SKM-1 treated with dmso at 0.1 percent for 144 hours (cell line): Measurements from ENCODE around the gene SOCS1.
"Not testable (repeated sequence)": the region's sequence is repeated elsewhere in the genome, so short reads cannot be mapped to it uniquely, and the experiment has no call there.

Source experiments
- DNase-seq: peaks from one replicate; lab custom pipeline; 2025; ENCODE audit not compliant: unreplicated experiment; lab: John Stamatoyannopoulos, UW

The SOCS1 gene

GRCh38 chr16:11231367-11231970, 24.5 kb downstream of the SOCS1 start:
- no peak for DNase-seq

- no peak for DNase-seq
These were observed 26.1 kb downstream of the SOCS1 start for GRCh38 chr16:11229906-11230305.

GRCh38 chr16:11229432-11229831, 26.6 kb downstream of the SOCS1 start:
- DNase-seq = no peak

- DNase-seq = no peak
These were observed 30.1 kb downstream of the SOCS1 start for GRCh38 chr16:11225677-11226549.

GRCh38 chr16:11224894-11225676, 30.9 kb downstream of the SOCS1 start:
- DNase-seq = no peak

GRCh38 chr16:11224096-11224893, 31.7 kb downstream of the SOCS1 start:
- DNase-seq = peak; percentile 85

GRCh38 chr16:11220507-11220906, 35.5 kb downstream of the SOCS1 start:
- not testable (repeated sequence) for DNase-seq

- DNase-seq = peak; percentile 83
These were observed 36.8 kb downstream of the SOCS1 start for GRCh38 chr16:11219178-11219577.

- DNase-seq = no peak
These were observed 37.4 kb downstream of the SOCS1 start for GRCh38 chr16:11218604-11218962.

GRCh38 chr16:11217651-11218603, 38.1 kb downstream of the SOCS1 start:
- no peak for DNase-seq

- no peak for DNase-seq
These were observed 40.0 kb downstream of the SOCS1 start for GRCh38 chr16:11215935-11216556.

- no peak for DNase-seq
These were observed 42.2 kb downstream of the SOCS1 start for GRCh38 chr16:11213799-11214198.

- DNase-seq = no peak
These were observed 42.6 kb downstream of the SOCS1 start for GRCh38 chr16:11213373-11213772.

GRCh38 chr16:11212798-11213196, 43.2 kb downstream of the SOCS1 start:
- DNase-seq = no peak

- DNase-seq = no peak
These were observed 43.8 kb downstream of the SOCS1 start for GRCh38 chr16:11211977-11212797.

GRCh38 chr16:11211061-11211976, 44.7 kb downstream of the SOCS1 start:
- DNase-seq = no peak

GRCh38 chr16:11210260-11210659, 45.7 kb downstream of the SOCS1 start:
- no peak for DNase-seq
